Body of pancreas (tissue), 4 donors: ENCODE measurements around the gene EIF3B. TPM values are rescaled to one million over a fixed set of nuclear protein-coding genes. Genes with fewer than 3 reads are reported as not detected.
"Not testable (repeated sequence)": the region's sequence is repeated elsewhere in the genome, so short reads cannot be mapped to it uniquely, and the experiment has no call there.

Experiments used
- ATAC-seq: fragments of 150-250 bp; one replicate; pipeline ENCODE4 v1.9.1; 2016
- DNase-seq, 4 donors: peaks; one replicate each; pipeline ENCODE4 v3.0.0-alpha.2; 2019
- H3K27ac ChIP-seq, 4 donors: fragments of 200-600 bp; sonication (generic); 1 replicate in 3 of 4; 2 replicates in 1 of 4; pipeline versions ENCODE4 v1.5.1 to v1.6.1; 2016 to 2019; ENCODE audit warnings: mild to moderate bottlenecking in 1 of 4, mixed read lengths in 1 of 4, moderate library complexity in 1 of 4
- H3K27me3 ChIP-seq, 2 donors: fragments of 200-600 bp; sonication (generic); one replicate each; pipeline ENCODE4 v1.6.0; 2016; ENCODE audit warnings: mild to moderate bottlenecking in 1 of 2
- H3K36me3 ChIP-seq, 2 donors: fragments of 200-600 bp; sonication (generic); replicated peaks in 1 of 2; 2 replicates each; pipeline ENCODE4 v1.5.1; 2016; ENCODE audit warnings: low read depth in 2 of 2; ENCODE audit not compliant: insufficient read depth in 1 of 2
- H3K4me1 ChIP-seq: fragments of 200-600 bp; sonication (generic); one replicate; pipeline ENCODE4 v1.6.0; 2016
- H3K4me3 ChIP-seq, 2 donors: fragments of 200-600 bp; sonication (generic); 1 replicate in 1 of 2; 2 replicates in 1 of 2; pipeline ENCODE4 v1.5.1; 2016 to 2019
- H3K9me3 ChIP-seq, 3 donors: fragments of 200-600 bp; sonication (generic); 1 replicate in 2 of 3; 2 replicates in 1 of 3; pipeline ENCODE4 v1.5.1; 2016
- POLR2A ChIP-seq, 3 donors: fragments of 450-650 bp; IDR thresholded peaks; one replicate each; pipeline ENCODE4 v1.6.1; 2016; ENCODE audit warnings: antibody characterized with exemption in 3 of 3, mild to moderate bottlenecking in 2 of 3
- WGBS, 2 donors: methylation state at CpG; one replicate each; pipeline ENCODE4 v1.1.5; 2017; 5-methylcytosine and 5-hydroxymethylcytosine counted together
- intact Hi-C: fragments of 100-400 bp; cut with DNase I; formaldehyde crosslinking; loops from one replicate; pipeline ENCODE4 v1.15.1; 2023
- total RNA-seq, 2 donors: library from RNA; depleted of rRNA; stranded (reverse); fragments of >200 nt; gene quantifications; one replicate each; pipeline ENCODE4 v1.1.0, GENCODE V29; 2016
- TF ChIP-seq, protein P1 (sequence below), 7 experiments: fragments of 450-650 bp in 4 of 7; fragments of 200-600 bp in 3 of 7; sonication (generic) in 3 of 7; IDR thresholded peaks; one replicate each; pipeline ENCODE4 v1.5.1; 2016 to 2019; ENCODE audit warnings: antibody characterized with exemption in 7 of 7

The EIF3B gene
- total RNA-seq, 2 donors from 2014 or later: 87.2 to 232 TPM

DNA sequence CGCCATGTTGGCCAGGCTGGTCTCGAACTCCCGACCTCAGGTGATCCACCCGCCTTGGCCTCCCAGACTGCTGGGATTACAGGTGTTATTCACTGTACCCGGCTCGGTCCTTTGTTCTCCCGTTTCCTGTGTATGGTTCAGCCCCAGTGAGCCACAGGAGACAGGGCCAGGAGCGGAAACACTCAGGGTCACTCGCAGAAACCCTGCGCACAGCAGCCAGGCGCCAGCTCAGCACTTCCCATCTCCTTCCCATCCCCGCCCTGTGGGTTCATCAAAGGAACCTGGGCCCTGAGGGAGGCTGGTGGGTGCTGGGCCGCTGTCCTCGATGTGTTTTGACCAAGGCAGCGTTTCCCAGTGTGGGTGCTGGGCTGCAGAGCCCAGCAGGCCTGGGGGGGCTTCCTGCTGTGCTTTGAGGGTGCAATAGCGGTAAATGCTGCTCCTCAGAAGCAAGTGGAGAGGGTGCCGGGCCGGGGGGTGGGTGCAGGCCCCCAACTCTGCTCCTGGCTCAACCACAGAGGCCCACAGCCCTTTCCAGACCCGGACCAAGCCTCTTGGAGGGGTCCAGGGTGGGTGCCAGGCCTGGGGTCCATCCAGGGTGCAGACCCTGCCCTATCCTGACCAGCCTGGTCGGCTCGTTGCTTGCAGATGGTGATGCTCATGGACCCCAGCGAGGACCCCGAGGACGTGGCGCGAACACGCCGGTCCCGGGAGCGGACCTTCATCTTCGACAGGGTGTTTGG, 33.4 kb downstream of the EIF3B start:
- H3K27me3 ChIP-seq: no peaks in the 10 kb centered on the region
- H3K36me3 ChIP-seq: no peaks in the 10 kb centered on the region
- DNase-seq (no peak), ATAC-seq (no peak)
- intact Hi-C loops: no loop called here
- no peak overlapping the region for H3K27ac ChIP-seq
- 86 to 91% methylated on average over 13 to 31 of the region's 31 CpGs for WGBS, 2 donors
- no peak for TF ChIP-seq POLR2A (IDR thresholded peaks at IDR 0.05)
- TF ChIP-seq, protein P1, sequence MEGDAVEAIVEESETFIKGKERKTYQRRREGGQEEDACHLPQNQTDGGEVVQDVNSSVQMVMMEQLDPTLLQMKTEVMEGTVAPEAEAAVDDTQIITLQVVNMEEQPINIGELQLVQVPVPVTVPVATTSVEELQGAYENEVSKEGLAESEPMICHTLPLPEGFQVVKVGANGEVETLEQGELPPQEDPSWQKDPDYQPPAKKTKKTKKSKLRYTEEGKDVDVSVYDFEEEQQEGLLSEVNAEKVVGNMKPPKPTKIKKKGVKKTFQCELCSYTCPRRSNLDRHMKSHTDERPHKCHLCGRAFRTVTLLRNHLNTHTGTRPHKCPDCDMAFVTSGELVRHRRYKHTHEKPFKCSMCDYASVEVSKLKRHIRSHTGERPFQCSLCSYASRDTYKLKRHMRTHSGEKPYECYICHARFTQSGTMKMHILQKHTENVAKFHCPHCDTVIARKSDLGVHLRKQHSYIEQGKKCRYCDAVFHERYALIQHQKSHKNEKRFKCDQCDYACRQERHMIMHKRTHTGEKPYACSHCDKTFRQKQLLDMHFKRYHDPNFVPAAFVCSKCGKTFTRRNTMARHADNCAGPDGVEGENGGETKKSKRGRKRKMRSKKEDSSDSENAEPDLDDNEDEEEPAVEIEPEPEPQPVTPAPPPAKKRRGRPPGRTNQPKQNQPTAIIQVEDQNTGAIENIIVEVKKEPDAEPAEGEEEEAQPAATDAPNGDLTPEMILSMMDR (IDR thresholded peaks at IDR 0.05): no peak
- H3K9me3 ChIP-seq: no peaks in the 10 kb centered on the region
- H3K4me1 ChIP-seq: no peaks in the 10 kb centered on the region
- no peak overlapping the region for H3K4me3 ChIP-seq

DNA sequence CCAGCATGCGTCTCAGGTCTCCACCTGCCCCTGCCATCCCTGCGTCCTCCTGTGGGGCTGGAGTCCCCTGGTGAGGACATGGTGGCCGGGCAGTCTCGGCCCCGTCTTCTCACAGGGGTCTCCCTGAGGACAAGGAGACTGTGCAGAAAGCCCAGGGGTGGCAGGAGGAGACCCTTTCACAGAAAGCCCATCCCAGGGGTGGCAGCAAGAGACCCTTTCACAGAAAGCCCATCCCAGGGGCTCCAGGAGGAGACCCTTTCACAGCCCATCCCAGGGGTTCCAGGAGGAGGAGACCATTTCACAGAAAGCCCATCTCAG, 34.0 kb downstream of the EIF3B start:
- H3K27me3 ChIP-seq: no peaks in the 10 kb centered on the region
- no peak overlapping the region for H3K27ac ChIP-seq
- no peaks in the 10 kb centered on the region for H3K4me1 ChIP-seq
- ATAC-seq (no peak), DNase-seq (no peak)
- 97% methylated on average over 5 of the region's 5 CpGs; no CpG with 5 or more reads in 1 of the 2 donors for WGBS, 2 donors
- TF ChIP-seq, protein P1 (IDR thresholded peaks at IDR 0.05): no peak
- no peak for TF ChIP-seq POLR2A (IDR thresholded peaks at IDR 0.05)
- intact Hi-C loops: no loop called here
- no peaks in the 10 kb centered on the region for H3K36me3 ChIP-seq
- H3K9me3 ChIP-seq: no peaks in the 10 kb centered on the region
- no peak overlapping the region for H3K4me3 ChIP-seq

DNA sequence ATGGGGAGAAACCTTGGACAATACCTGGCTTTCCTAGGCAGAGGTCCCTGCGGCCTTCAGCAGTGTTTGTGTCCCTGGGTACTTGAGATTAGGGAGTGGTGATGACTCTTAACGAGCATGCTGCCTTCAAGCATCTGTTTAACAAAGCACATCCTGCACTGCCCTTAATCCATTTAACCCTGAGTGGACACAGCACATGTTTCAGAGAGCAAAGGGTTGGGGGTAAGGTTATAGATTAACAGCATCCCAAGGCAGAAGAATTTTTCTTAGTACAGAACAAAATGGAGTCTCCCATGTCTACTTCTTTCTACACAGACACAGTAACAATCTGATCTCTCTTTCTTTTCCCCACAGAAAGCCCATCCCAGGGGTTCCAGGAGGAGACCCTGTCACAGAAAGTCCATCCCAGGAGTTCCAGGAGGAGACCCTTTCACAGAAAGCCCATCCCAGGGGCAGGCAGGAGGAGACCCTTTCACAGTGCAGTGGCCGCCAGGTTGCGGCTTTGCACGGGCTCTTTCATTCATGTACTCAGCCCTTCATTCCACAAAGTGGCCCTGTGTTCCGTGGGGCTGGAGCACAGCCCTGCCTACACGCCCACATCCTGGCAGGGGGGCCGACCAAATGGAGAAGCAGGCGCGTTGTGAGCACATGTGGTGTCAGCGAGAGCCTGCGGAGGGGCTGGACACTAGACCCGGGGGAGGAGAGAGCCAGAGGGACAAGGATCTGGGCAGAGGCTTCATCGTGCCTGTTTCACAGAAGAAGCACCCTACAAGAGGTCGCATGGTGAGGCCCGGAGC, 35.6 kb downstream of the EIF3B start:
- 64 to 67% methylated on average over 4 to 12 of the region's 16 CpGs for WGBS, 2 donors
- H3K9me3 ChIP-seq, H3K27ac ChIP-seq, ATAC-seq, intact Hi-C loops, H3K36me3 ChIP-seq, DNase-seq, H3K27me3 ChIP-seq, H3K4me1 ChIP-seq, H3K4me3 ChIP-seq: not testable (repeated sequence)

DNA sequence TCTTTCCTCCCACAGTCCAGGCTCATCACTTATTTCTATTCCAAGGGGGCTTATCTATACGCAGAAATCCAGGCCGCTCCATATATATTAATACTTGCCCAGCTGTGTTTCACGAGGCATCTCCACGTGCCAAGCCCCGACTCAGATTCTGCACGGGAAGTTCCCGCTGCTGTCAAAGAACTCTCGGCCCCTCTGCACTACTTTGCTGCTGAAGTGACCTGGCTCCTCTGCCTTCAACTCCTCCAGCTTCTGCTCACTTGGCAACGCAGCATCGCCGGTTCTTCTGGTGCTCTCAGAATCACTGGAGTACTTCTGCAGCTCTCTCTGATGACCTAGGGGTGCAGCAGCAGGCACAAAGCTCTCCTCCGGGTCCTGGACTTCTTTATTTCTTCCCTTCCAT, 39.1 kb downstream of the EIF3B start:
- no peaks in the 10 kb centered on the region for H3K4me1 ChIP-seq
- H3K27ac ChIP-seq: no peak overlapping the region
- no peak overlapping the region for H3K4me3 ChIP-seq
- H3K27me3 ChIP-seq: no peaks in the 10 kb centered on the region
- H3K36me3 ChIP-seq: no peaks in the 10 kb centered on the region
- ATAC-seq: no peak
- intact Hi-C loops: no loop called here
- no peak for DNase-seq
- no peaks in the 10 kb centered on the region for H3K9me3 ChIP-seq
- WGBS, 2 donors: 76 to 77% methylated on average over 12 of the region's 12 CpGs
- TF ChIP-seq, protein P1 (IDR thresholded peaks at IDR 0.05): no peak
- no peak for TF ChIP-seq POLR2A (IDR thresholded peaks at IDR 0.05)

DNA sequence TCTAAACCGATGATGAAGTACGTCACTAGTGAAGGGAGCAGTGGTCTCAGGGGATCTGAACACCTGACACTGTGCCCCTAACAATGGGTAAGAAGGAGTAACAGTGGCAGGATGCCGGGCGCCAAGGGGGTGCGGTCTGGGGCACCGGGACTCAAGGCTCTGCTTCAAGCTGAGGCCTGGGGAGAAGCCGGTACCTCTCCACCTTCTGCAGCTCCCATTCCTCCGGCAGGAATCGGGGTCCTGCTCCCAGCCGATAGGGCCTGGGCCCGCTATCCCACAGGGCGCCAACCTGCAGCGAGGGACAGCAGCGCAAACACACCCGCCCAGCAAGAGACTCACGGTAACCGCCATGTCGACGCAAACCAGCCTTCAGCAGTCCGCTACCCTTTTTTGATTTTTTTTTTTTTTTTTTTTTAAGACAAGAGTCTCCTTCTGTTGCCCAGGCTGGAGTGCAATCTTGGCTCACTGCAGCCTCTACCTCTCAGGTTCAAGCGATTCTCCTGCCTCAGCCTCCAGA, 40.0 kb downstream of the EIF3B start:
- DNase-seq: no peak
- H3K9me3 ChIP-seq: no peaks in the 10 kb centered on the region
- no peaks in the 10 kb centered on the region for H3K27me3 ChIP-seq
- no peaks in the 10 kb centered on the region for H3K36me3 ChIP-seq
- WGBS, 2 donors: 89 to 90% methylated on average over 12 to 21 of the region's 21 CpGs
- H3K4me1 ChIP-seq: peaks cover 3% of the 10 kb centered on the region
- no peak for ATAC-seq
- intact Hi-C loops: no loop called here
- TF ChIP-seq, protein P1 (IDR thresholded peaks at IDR 0.05): no peak
- TF ChIP-seq POLR2A (IDR thresholded peaks at IDR 0.05): no peak
- no peak overlapping the region for H3K4me3 ChIP-seq
- H3K27ac ChIP-seq: no peak overlapping the region
